A549 treated with Mapracorat at 1 μM for 4 hours (cell line): Measurements from ENCODE around the gene PAFAH1B1. TPM values are rescaled to one million over a fixed set of nuclear protein-coding genes. Genes with fewer than 3 reads are reported as not detected.

ENCODE experiments used
- total RNA-seq: library from RNA; stranded (reverse); fragments of 200-300 nt; extraction: Qiagen RNA extraction; gene quantifications from 5 replicates; pipeline ENCODE4 v1.2.3, GENCODE V29; 2022

Gene PAFAH1B1
- 172 to 206 TPM (median 186 TPM) in 5 replicates for total RNA-seq

DNA sequence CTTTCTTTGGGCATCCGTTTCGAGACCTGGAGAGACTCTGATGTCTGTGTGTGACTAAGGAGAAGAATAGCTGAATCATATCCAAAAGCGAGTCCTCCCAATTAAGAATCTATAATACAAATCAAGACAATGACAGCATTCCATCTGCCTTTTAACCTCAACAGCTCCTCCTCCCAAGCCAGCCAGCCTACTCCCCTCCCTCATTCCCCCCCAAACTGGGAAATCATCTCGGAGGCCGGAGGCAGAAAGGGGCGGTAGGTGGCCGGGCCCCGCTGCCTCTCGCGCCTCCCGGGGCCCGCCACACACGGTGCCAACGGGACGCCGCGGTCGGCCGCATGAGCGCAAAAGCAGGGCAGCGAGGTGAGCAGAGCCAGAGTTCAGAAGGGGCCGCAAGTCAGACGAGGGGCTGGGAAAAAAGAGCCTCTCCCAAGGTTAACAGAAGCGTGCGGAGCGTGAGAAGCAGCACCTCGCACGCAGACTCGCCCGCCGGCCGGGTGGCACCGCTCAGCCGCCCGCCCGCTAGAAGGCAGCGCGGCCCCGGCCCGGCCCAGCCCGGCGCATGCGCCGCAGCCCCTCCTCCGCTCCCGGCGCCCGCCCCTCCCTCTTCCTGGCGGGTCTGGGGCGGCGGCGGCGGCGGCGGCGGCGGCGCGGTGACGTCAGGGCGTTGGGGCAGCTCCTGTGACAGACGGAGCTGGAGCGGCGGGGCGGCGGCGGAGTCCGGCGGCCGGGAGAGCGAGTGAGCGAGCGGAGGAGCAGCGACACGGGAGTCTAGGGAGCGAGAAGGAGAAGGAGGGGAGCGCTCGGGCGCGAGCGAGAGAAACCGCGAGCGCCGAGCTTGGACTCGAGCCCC lies at the start of gene PAFAH1B1:
Gene PAFAH1B1 (plus strand): TSS at position 684 of the 850 bp plus-strand sequence. CDS start 44,635 bp downstream, outside the sequence.

DNA sequence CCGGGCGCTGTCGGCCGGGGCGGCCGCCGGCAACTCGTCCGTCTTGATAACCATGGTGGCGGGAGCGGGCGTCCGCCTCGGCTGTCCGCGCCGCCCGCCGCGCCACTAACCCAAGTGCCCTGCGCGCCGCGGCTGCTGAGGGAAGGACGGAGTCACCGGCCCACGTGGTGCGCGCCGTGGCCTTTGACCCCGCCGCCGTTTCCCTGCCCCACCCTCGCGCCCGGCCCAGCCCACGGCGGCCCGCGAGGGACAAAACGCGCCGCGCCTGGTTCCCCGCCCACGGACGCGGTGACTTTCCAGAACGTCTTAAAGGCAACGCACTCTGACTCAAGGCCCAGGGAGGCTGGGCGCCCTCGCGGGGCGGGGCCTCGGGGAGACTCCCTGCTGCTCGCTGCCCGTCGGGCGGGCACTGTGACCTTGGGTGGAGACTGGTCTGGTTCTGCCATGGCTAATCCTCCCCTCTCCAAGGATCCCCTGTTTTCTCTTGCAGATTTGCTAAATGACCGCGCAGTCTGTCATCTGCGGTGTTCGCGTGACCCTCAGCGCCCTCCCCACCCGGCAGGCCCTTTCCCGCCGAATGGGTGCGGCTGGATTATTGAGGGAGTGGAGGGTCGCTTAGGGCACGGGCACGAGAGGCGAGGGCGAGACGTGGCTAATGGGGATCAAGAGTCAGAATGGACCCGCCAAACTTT lies 118.3 kb downstream of the PAFAH1B1 start, which contains the start of gene CLUH:
Gene CLUH (minus strand): TSS at position 157 of the 692 bp plus-strand sequence. CDS start 103 bp downstream, at position 54.

Other genes with a start within 250 kb of the PAFAH1B1 start
- 13.1 to 18.5 TPM (median 16.0 TPM) in 5 replicates for gene MNT, start 192.6 kb upstream of the PAFAH1B1 start, total RNA-seq
- gene METTL16, start 81.8 kb upstream of the PAFAH1B1 start, total RNA-seq = 27.3 to 33.2 TPM (median 31.9 TPM) in 5 replicates
- 81.9 to 127 TPM (median 115 TPM) in 5 replicates for gene CLUH, start 118.1 kb downstream of the PAFAH1B1 start, total RNA-seq
- 0.10 to 0.19 TPM (median 0.15 TPM) in 5 replicates for gene CCDC92B, start 156.0 kb downstream of the PAFAH1B1 start, total RNA-seq
- gene RAP1GAP2, start 202.8 kb downstream of the PAFAH1B1 start, total RNA-seq = 22.5 to 30.6 TPM (median 27.6 TPM) in 5 replicates